ENCODE data around the gene TSHZ2. TPM values are rescaled to one million over a fixed set of nuclear protein-coding genes. Genes with fewer than 3 reads are reported as not detected.

Gene TSHZ2
- total RNA-seq, 1 experiment from 2014 or later, result 2.3 TPM

- no peak overlapping the region for H3K4me3 Mint-ChIP-seq (ENCODE audit: unreplicated experiment)
- BruUV-seq (replicated peaks), result no TSS peak
- H3K27me3 Mint-ChIP-seq (ENCODE audit: insufficient read depth, unreplicated experiment), result no peaks in the 10 kb centered on the region
- intact Hi-C loops (cut with micrococcal nuclease), result no loop called here
- peaks cover 6% of the 10 kb centered on the region for H3K36me3 Mint-ChIP-seq (ENCODE audit: insufficient read depth, unreplicated experiment)
- no peak for TF ChIP-seq CTCF (IDR thresholded peaks at IDR 0.05; ENCODE audit: unreplicated experiment)
- no peaks in the 10 kb centered on the region for H3K9me3 Mint-ChIP-seq (ENCODE audit: unreplicated experiment)
- H3K27ac Mint-ChIP-seq (ENCODE audit: low read depth, unreplicated experiment), result no peak overlapping the region
- peaks cover 5% of the 10 kb centered on the region for H3K4me1 Mint-ChIP-seq (ENCODE audit: insufficient read depth, unreplicated experiment)
- CTCF ChIA-PET, result interaction anchor here (0.6 kb wide), 1 partner anchor 93 kb away, joined by 3 read pairs; no protein-coding TSS in a partner anchor
- POLR2A ChIA-PET, result interaction anchor here (0.7 kb wide), 1 partner anchor 1046 kb away, joined by 3 read pairs; no protein-coding TSS in a partner anchor
- no peak for DNase-seq (ENCODE audit: unreplicated experiment)
Observed at GRCh38 chr20:53133628-53134027, 161.5 kb downstream of the TSHZ2 start.

GRCh38 chr20:53136473-53136872 lies 164.3 kb downstream of the TSHZ2 start:
- no peak for TF ChIP-seq CTCF (IDR thresholded peaks at IDR 0.05; ENCODE audit: unreplicated experiment)
- intact Hi-C loops (cut with micrococcal nuclease), result no loop called here
- DNase-seq (ENCODE audit: unreplicated experiment), result no peak
- Mint-ChIP-seq H3K27me3 (ENCODE audit: insufficient read depth, unreplicated experiment) (no peaks in the 10 kb centered on the region), H3K4me1 (ENCODE audit: insufficient read depth, unreplicated experiment) (peaks cover 5% of the 10 kb centered on the region), H3K9me3 (ENCODE audit: unreplicated experiment) (no peaks in the 10 kb centered on the region), H3K4me3 (ENCODE audit: unreplicated experiment) (no peak overlapping the region), H3K27ac (ENCODE audit: low read depth, unreplicated experiment) (no peak overlapping the region), H3K36me3 (ENCODE audit: insufficient read depth, unreplicated experiment) (peaks cover 6% of the 10 kb centered on the region)
- POLR2A ChIA-PET, result no interaction called here
- CTCF ChIA-PET, result interaction anchor here (0.7 kb wide), 1 partner anchor 928 kb away, joined by 5 read pairs; no protein-coding TSS in a partner anchor
- no TSS peak for BruUV-seq (replicated peaks)

DNA sequence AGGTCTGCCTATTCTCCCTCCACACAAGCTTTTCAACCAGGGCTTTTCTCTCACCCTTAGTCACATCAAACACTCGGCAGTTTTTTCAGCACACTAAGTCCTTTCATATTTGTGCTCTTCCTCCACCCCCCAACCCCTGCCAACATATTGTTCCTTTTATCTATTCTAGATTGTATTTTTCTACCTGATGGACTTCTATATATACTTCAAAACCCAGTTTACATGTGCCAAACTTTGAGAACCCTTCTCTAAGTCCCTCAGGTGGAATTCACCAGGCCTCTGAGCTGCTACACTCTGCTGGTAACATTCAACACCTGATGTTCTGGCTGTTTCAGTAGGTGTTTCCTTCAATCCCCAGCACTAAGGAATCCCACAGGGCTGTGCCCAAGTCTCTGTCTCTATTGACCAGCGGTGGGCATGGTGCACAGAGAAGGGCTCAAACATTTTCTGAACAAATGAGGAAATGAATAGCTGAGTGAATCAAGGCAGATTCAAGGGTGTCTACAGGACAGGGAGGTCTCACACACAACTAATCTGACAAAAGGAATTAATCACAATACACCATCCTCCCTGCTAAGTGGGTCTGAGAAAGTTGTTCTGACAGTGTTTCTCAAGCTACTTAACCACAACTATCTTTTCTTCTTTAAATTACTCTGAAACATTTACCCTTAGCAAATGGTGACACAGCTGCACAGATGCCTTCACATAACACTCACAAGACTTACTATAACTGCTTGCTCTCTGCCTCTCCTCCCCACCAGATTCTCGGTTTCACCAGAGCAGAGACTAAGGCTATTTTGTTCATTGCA lies 166.5 kb downstream of the TSHZ2 start:
- TF ChIP-seq CTCF (IDR thresholded peaks at IDR 0.05; ENCODE audit: unreplicated experiment), result no peak
- CTCF ChIA-PET, result interaction anchor here (0.7 to 1.4 kb wide), 2 partner anchors 12 to 30 kb away, joined by 3 read pairs; no protein-coding TSS in a partner anchor
- intact Hi-C loops (cut with micrococcal nuclease), result no loop called here
- Mint-ChIP-seq H3K27ac (ENCODE audit: low read depth, unreplicated experiment) (no peak overlapping the region), H3K9me3 (ENCODE audit: unreplicated experiment) (no peaks in the 10 kb centered on the region), H3K4me1 (ENCODE audit: insufficient read depth, unreplicated experiment) (no peaks in the 10 kb centered on the region), H3K4me3 (ENCODE audit: unreplicated experiment) (no peak overlapping the region), H3K36me3 (ENCODE audit: insufficient read depth, unreplicated experiment) (no peaks in the 10 kb centered on the region), H3K27me3 (ENCODE audit: insufficient read depth, unreplicated experiment) (no peaks in the 10 kb centered on the region)
- BruUV-seq (replicated peaks), result no TSS peak
- POLR2A ChIA-PET, result interaction anchor here (1.2 to 1.5 kb wide), 2 partner anchors 9 to 163 kb away, joined by 3 to 4 read pairs; no protein-coding TSS in a partner anchor
- no peak for DNase-seq (ENCODE audit: unreplicated experiment)

- Mint-ChIP-seq H3K27me3 (ENCODE audit: insufficient read depth, unreplicated experiment) (no peaks in the 10 kb centered on the region), H3K27ac (ENCODE audit: low read depth, unreplicated experiment) (no peak overlapping the region), H3K36me3 (ENCODE audit: insufficient read depth, unreplicated experiment) (no peaks in the 10 kb centered on the region), H3K4me3 (ENCODE audit: unreplicated experiment) (no peak overlapping the region), H3K9me3 (ENCODE audit: unreplicated experiment) (no peaks in the 10 kb centered on the region), H3K4me1 (ENCODE audit: insufficient read depth, unreplicated experiment) (no peaks in the 10 kb centered on the region)
- DNase-seq (ENCODE audit: unreplicated experiment), result no peak
- ChIA-PET POLR2A (no interaction called here), CTCF (interaction anchor here (0.5 to 0.9 kb wide), 3 partner anchors 10 to 150 kb away, joined by 3 read pairs; no protein-coding TSS in a partner anchor)
- no TSS peak for BruUV-seq (replicated peaks)
- intact Hi-C loops (cut with micrococcal nuclease), result no loop called here
- no peak for TF ChIP-seq CTCF (IDR thresholded peaks at IDR 0.05; ENCODE audit: unreplicated experiment)
Observed at GRCh38 chr20:53141201-53142050, 169.3 kb downstream of the TSHZ2 start.
